HCT116 (cell line): Measurements from ENCODE around the gene FRMD8. TPM values are rescaled to one million over a fixed set of nuclear protein-coding genes. Genes with fewer than 3 reads are reported as not detected.

Experiments
- ATAC-seq: fragments of 200-7000 bp; cut with Tn5 transposase; 2 replicates; pipeline ENCODE4 v1.9.1; 2020; ENCODE audit warnings: mild to moderate bottlenecking, moderate library complexity
- BruUV-seq: library from RNA; stranded (reverse); fragments of 400-500 nt; replicated peaks from 2 replicates; lab custom pipeline; 2021; lab: Mats Ljungman, UMichigan
- CTCF ChIA-PET: fragments of 300-600 bp; sonication (Branson Sonifier 250); formaldehyde crosslinking; loops from one replicate; lab custom pipeline; 2021; ENCODE audit warnings: antibody characterized with exemption; lab: Charles Lee
- POLR2A ChIA-PET: fragments of 300-600, 350-600 bp; sonication (Branson Sonifier 250); formaldehyde crosslinking; loops from one replicate; lab custom pipeline; 2021; ENCODE audit warnings: antibody characterized with exemption; lab: Charles Lee
- RAD21 ChIA-PET, 2 experiments: fragments of 300-600 bp; sonication (Branson Sonifier 250); formaldehyde crosslinking; loops; one replicate each; lab custom pipeline; 2023; ENCODE audit warnings: low total read pairs in 2 of 2; ENCODE audit not compliant: uncharacterized antibody in 2 of 2, unreplicated experiment in 2 of 2, low non-redundant PET in 1 of 2; lab: Charles Lee
- DNase-seq: peaks from one replicate; pipeline ENCODE4 v3.0.0-alpha.2; 2010; ENCODE audit warnings: low read depth, low spot score
- H2AFZ ChIP-seq: fragments of 200-600 bp; shearing (Covaris generic), sonication (generic); 2 replicates; pipeline ENCODE4 v1.6.1; 2017; ENCODE audit warnings: low read depth, mixed run types, mixed read lengths, antibody characterized with exemption, low read length; ENCODE audit not compliant: poor library complexity, severe bottlenecking
- H3K27ac ChIP-seq: 2 replicates; pipeline ENCODE4 v1.5.1; 2012; ENCODE audit warnings: low read depth, low read length
- H3K27me3 ChIP-seq: fragments of 200-600 bp; sonication (generic); 2 replicates; pipeline ENCODE4 v1.6.1; 2016; ENCODE audit warnings: mixed run types, low read length, mixed read lengths; ENCODE audit not compliant: insufficient read depth
- H3K36me3 ChIP-seq, 2 experiments: fragments of 200-500 bp in 1 of 2; fragments of 200-600 bp in 1 of 2; sonication (Bioruptor generic) in 1 of 2; sonication (generic) in 1 of 2; 2 replicates each; pipeline versions ENCODE4 v1.5.1 to v1.6.1; 2014 to 2016; ENCODE audit warnings: low read length in 2 of 2, inconsistent platforms in 1 of 2, mixed read lengths in 1 of 2, mixed run types in 1 of 2; ENCODE audit not compliant: insufficient read depth in 2 of 2, control insufficient read depth in 1 of 2
- H3K4me1 ChIP-seq, 2 experiments: fragments of 200-600 bp in 1 of 2; sonication (generic) in 1 of 2; 2 replicates each; pipeline versions ENCODE4 v1.5.1 to v1.6.1; 2012 to 2017; ENCODE audit warnings: low read length in 2 of 2, inconsistent platforms in 1 of 2, mild to moderate bottlenecking in 1 of 2, mixed read lengths in 1 of 2, mixed run types in 1 of 2, moderate library complexity in 1 of 2; ENCODE audit not compliant: insufficient read depth in 2 of 2, control insufficient read depth in 1 of 2
- H3K4me2 ChIP-seq: fragments of 200-600 bp; sonication (generic); 2 replicates; pipeline ENCODE4 v1.6.1; 2017; ENCODE audit warnings: mixed run types, low read length, mixed read lengths
- H3K4me3 ChIP-seq, 2 experiments: fragments of 200-600 bp in 1 of 2; sonication (generic) in 1 of 2; replicated peaks in 1 of 2; 2 replicates each; pipeline ENCODE4 v1.5.1; 2011 to 2016; ENCODE audit warnings: low read length in 2 of 2, control low read depth in 1 of 2, low read depth in 1 of 2, mild to moderate bottlenecking in 1 of 2, mixed read lengths in 1 of 2, mixed run types in 1 of 2
- H3K79me2 ChIP-seq: fragments of 200-600 bp; sonication (generic); 2 replicates; pipeline ENCODE4 v1.6.1; 2017; ENCODE audit warnings: mild to moderate bottlenecking, mixed run types, low read length, moderate library complexity, mixed read lengths; ENCODE audit not compliant: insufficient read depth
- H3K9ac ChIP-seq: fragments of 200-600 bp; sonication (generic); 2 replicates; pipeline ENCODE4 v1.6.1; 2016; ENCODE audit warnings: low read length, mixed read lengths
- H3K9me2 ChIP-seq: fragments of 200-600 bp; sonication (generic), shearing (Covaris generic); 2 replicates; pipeline ENCODE4 v1.6.1; 2017; ENCODE audit warnings: mixed run types, mild to moderate bottlenecking, moderate library complexity; ENCODE audit not compliant: insufficient read depth
- H3K9me3 ChIP-seq, 2 experiments: fragments of 200-500 bp in 1 of 2; fragments of 200-600 bp in 1 of 2; sonication (Bioruptor generic) in 1 of 2; sonication (generic) in 1 of 2; 2 replicates each; pipeline ENCODE4 v1.6.1; 2014 to 2017; ENCODE audit warnings: low read length in 2 of 2, mixed read lengths in 2 of 2, inconsistent platforms in 1 of 2, low read depth in 1 of 2, mild to moderate bottlenecking in 1 of 2, mixed run types in 1 of 2, moderate library complexity in 1 of 2; ENCODE audit not compliant: control insufficient read depth in 1 of 2, insufficient read depth in 1 of 2
- H4K20me1 ChIP-seq: fragments of 200-600 bp; sonication (generic), shearing (Covaris generic); 2 replicates; pipeline ENCODE4 v1.6.1; 2017; ENCODE audit warnings: mixed run types, mild to moderate bottlenecking, moderate library complexity; ENCODE audit not compliant: insufficient read depth
- CBX3 ChIP-seq: IDR thresholded peaks from 2 replicates; pipeline ENCODE4 v1.6.1; 2012; ENCODE audit warnings: low read depth
- EGR1 ChIP-seq: IDR thresholded peaks from 2 replicates; pipeline ENCODE4 v1.6.1; 2012; ENCODE audit warnings: low read depth
- ELF1 ChIP-seq: IDR thresholded peaks from 2 replicates; pipeline ENCODE4 v1.6.1; 2012; ENCODE audit warnings: low read depth, borderline replicate concordance
- EZH2phosphoT487 ChIP-seq: fragments of 200-600 bp; IDR thresholded peaks from 2 replicates; pipeline ENCODE4 v1.6.1; 2018; ENCODE audit warnings: antibody characterized with exemption, borderline replicate concordance
- FOSL1 ChIP-seq: IDR thresholded peaks from 2 replicates; pipeline ENCODE4 v1.6.1; 2012; ENCODE audit warnings: low read depth
- JUND ChIP-seq: IDR thresholded peaks from 2 replicates; pipeline ENCODE4 v1.6.1; 2012
- POLR2A ChIP-seq: IDR thresholded peaks from 2 replicates; pipeline ENCODE4 v1.7.0; 2011; ENCODE audit warnings: borderline replicate concordance; ENCODE audit not compliant: insufficient read depth, insufficient read length; ENCODE audit errors: extremely low read depth
- POLR2AphosphoS5 ChIP-seq: IDR thresholded peaks from 2 replicates; pipeline ENCODE4 v1.6.1; 2011; ENCODE audit warnings: mild to moderate bottlenecking, low read depth, low read length, moderate library complexity
- RAD21 ChIP-seq: IDR thresholded peaks from 2 replicates; pipeline ENCODE4 v1.6.1; 2012; ENCODE audit warnings: low read depth, mild to moderate bottlenecking
- SIN3A ChIP-seq: IDR thresholded peaks from 2 replicates; pipeline ENCODE4 v1.6.1; 2012; ENCODE audit warnings: low read depth
- SP1 ChIP-seq: IDR thresholded peaks from 2 replicates; pipeline ENCODE4 v1.6.1; 2012; ENCODE audit warnings: low read depth
- SRF ChIP-seq: IDR thresholded peaks from 2 replicates; pipeline ENCODE4 v1.6.1; 2012; ENCODE audit warnings: low read depth
- TCF7L2 ChIP-seq: IDR thresholded peaks from 2 replicates; pipeline ENCODE4 v1.7.0; 2011; ENCODE audit warnings: borderline replicate concordance, inconsistent platforms; ENCODE audit not compliant: insufficient read depth, insufficient read length; ENCODE audit errors: extremely low read depth
- ZFX ChIP-seq: fragments of 450-650 bp; IDR thresholded peaks from 2 replicates; pipeline ENCODE4 v1.6.1; 2017
- intact Hi-C: fragments of 100-400 bp; cut with micrococcal nuclease; formaldehyde crosslinking; loops from 2 replicates; pipeline ENCODE4 v1.10.0; 2022
- total RNA-seq: library from RNA; stranded (reverse); gene quantifications from one replicate; pipeline ENCODE4 v1.2.1, GENCODE V29; 2021; ENCODE audit not compliant: unreplicated experiment
- TF ChIP-seq, protein P1 (sequence below): IDR thresholded peaks from 2 replicates; pipeline ENCODE4 v1.6.1; 2012; ENCODE audit warnings: low read depth
- TF ChIP-seq, protein P2 (sequence below), 3 experiments: fragments of 200-600 bp in 1 of 3; sonication (generic) in 1 of 3; IDR thresholded peaks in 2 of 3; conservative IDR thresholded peaks in 1 of 3; 2 replicates each; pipeline ENCODE4 v1.5.1; 2012 to 2017; ENCODE audit warnings: low read depth in 2 of 3, low read length in 2 of 3, antibody characterized with exemption in 1 of 3, borderline replicate concordance in 1 of 3, control low read depth in 1 of 3, mild to moderate bottlenecking in 1 of 3, mixed read lengths in 1 of 3, mixed run types in 1 of 3, moderate library complexity in 1 of 3; ENCODE audit not compliant: insufficient read depth in 1 of 3
- TF ChIP-seq, protein P3 (sequence below): IDR thresholded peaks from 2 replicates; pipeline ENCODE4 v1.6.1; 2012

FRMD8 gene
- total RNA-seq, 1 experiment from 2014 or later: 35.8 TPM

DNA sequence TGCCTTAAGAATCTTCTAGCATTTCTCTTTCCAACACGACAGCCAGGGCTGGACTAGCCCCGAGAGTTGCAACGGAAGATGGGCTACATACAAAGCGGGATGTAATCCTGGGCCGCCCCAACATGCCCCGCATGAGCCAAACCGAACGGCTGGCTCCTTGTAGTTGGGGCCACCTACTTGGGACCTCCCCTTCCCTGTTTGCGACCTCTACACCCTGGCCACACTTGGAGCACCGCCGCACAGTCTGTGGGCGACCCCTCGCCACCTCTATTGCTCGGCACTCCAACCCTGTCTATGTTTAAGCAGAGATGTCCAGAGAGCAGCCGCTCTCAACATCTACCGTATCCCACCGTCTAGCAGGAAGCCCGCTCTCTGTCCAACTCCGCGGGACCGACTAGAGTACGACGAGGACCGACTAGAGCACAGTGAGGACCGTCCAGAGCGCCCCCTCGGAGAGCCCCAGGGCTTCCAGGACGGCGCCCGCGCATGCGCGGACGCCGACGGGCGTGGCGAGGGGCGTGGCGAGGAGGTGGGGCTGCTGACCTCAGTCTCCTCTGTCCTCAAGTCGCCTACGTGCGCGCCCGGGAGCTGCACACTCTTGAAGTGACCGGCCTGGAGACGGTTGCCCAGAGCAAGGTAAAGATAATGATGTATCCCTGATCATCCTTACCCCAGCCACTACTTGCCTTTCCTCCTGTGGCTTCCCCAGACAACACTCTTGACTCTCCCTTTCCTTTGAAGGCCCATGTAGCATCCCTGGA, 68.4 kb downstream of the FRMD8 start:
- peak; percentile 85 for DNase-seq
- BruUV-seq: TSS peak; percentile 96
- POLR2A ChIA-PET: interaction anchor here (0.7 to 4.3 kb wide), 14 partner anchors 8 to 52 kb away, joined by 3 to 33 read pairs (median 4); partner anchors contain the start of gene MALAT1

More for the DNA sequence above, 68.4 kb downstream of the FRMD8 start:
- no peaks in the 10 kb centered on the region for H3K9me3 ChIP-seq
- peaks cover 14% of the 10 kb centered on the region for H3K79me2 ChIP-seq
- H2AFZ ChIP-seq: no peak overlapping the region
- intact Hi-C loops: no loop called here
- ChIA-PET RAD21 (no interaction called here), CTCF (interaction anchor here (0.6 to 1.4 kb wide), 3 partner anchors 14 to 32 kb away, joined by 3 to 9 read pairs (median 3); no protein-coding TSS in a partner anchor)
- H3K9ac ChIP-seq: peak overlapping the region; percentile 81
- H3K27me3 ChIP-seq: no peaks in the 10 kb centered on the region
- ATAC-seq: peak; percentile 85
- peak overlapping the region; percentile 94 for H3K27ac ChIP-seq
- H3K36me3 ChIP-seq: no peaks in the 10 kb centered on the region
- H3K9me2 ChIP-seq: no peaks in the 10 kb centered on the region
- H3K4me2 ChIP-seq: peak overlapping the region; percentile 97
- H3K4me3 ChIP-seq: peak overlapping the region; percentile 73 to 76
- peaks cover 40 to 51% of the 10 kb centered on the region in 2 experiments for H3K4me1 ChIP-seq
- no peak for TF ChIP-seq RAD21
- TF ChIP-seq, protein P1, sequence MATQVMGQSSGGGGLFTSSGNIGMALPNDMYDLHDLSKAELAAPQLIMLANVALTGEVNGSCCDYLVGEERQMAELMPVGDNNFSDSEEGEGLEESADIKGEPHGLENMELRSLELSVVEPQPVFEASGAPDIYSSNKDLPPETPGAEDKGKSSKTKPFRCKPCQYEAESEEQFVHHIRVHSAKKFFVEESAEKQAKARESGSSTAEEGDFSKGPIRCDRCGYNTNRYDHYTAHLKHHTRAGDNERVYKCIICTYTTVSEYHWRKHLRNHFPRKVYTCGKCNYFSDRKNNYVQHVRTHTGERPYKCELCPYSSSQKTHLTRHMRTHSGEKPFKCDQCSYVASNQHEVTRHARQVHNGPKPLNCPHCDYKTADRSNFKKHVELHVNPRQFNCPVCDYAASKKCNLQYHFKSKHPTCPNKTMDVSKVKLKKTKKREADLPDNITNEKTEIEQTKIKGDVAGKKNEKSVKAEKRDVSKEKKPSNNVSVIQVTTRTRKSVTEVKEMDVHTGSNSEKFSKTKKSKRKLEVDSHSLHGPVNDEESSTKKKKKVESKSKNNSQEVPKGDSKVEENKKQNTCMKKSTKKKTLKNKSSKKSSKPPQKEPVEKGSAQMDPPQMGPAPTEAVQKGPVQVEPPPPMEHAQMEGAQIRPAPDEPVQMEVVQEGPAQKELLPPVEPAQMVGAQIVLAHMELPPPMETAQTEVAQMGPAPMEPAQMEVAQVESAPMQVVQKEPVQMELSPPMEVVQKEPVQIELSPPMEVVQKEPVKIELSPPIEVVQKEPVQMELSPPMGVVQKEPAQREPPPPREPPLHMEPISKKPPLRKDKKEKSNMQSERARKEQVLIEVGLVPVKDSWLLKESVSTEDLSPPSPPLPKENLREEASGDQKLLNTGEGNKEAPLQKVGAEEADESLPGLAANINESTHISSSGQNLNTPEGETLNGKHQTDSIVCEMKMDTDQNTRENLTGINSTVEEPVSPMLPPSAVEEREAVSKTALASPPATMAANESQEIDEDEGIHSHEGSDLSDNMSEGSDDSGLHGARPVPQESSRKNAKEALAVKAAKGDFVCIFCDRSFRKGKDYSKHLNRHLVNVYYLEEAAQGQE: no peak
- peak; percentile 92 for TF ChIP-seq SIN3A
- TF ChIP-seq EZH2phosphoT487: no peak
- TF ChIP-seq JUND: no peak
- TF ChIP-seq SP1: no peak; the same call in 1 of the 2 replicates
- TF ChIP-seq POLR2AphosphoS5: peak; percentile 99
- TF ChIP-seq POLR2A: peak; percentile 94
- TF ChIP-seq, protein P2, sequence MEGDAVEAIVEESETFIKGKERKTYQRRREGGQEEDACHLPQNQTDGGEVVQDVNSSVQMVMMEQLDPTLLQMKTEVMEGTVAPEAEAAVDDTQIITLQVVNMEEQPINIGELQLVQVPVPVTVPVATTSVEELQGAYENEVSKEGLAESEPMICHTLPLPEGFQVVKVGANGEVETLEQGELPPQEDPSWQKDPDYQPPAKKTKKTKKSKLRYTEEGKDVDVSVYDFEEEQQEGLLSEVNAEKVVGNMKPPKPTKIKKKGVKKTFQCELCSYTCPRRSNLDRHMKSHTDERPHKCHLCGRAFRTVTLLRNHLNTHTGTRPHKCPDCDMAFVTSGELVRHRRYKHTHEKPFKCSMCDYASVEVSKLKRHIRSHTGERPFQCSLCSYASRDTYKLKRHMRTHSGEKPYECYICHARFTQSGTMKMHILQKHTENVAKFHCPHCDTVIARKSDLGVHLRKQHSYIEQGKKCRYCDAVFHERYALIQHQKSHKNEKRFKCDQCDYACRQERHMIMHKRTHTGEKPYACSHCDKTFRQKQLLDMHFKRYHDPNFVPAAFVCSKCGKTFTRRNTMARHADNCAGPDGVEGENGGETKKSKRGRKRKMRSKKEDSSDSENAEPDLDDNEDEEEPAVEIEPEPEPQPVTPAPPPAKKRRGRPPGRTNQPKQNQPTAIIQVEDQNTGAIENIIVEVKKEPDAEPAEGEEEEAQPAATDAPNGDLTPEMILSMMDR (IDR thresholded peaks at IDR 0.05 in 2 of 3, conservative IDR thresholded peaks at IDR 0.05 in 1 of 3; ENCODE audit: borderline replicate concordance in 1 of 3, insufficient read depth in 1 of 3, low read depth in 2 of 3, low read length in 2 of 3): 0 out of 6 replicates have a peak, but pooled peaks of 1 of the 3 experiments have one; percentile 17
- TF ChIP-seq TCF7L2: peak; percentile 57
- TF ChIP-seq ZFX: no peak
- TF ChIP-seq ELF1: no peak
- TF ChIP-seq EGR1: no peak; the same call in 1 of the 2 replicates
- TF ChIP-seq, protein P3, sequence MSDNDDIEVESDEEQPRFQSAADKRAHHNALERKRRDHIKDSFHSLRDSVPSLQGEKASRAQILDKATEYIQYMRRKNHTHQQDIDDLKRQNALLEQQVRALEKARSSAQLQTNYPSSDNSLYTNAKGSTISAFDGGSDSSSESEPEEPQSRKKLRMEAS: no peak; the same call in 1 of the 2 replicates
- no peak for TF ChIP-seq SRF
- TF ChIP-seq FOSL1: no peak
- TF ChIP-seq CBX3: no peak; the same call in 1 of the 2 replicates
- H4K20me1 ChIP-seq: no peaks in the 10 kb centered on the region
